ENCODE measurements around the gene GAPDHS. TPM values are rescaled to one million over a fixed set of nuclear protein-coding genes. Genes with fewer than 3 reads are reported as not detected.
A peak's percentile ranks its signal among the peaks of the same experiment; 100 is the strongest.

The GAPDHS gene
- total and polyA plus RNA-seq, 2 of the 13 experiments (the other 11 are each of a cell fraction or from before 2014, with no cell fraction given): not detected

GRCh38 chr19:35518313-35518712, 14.9 kb upstream of the GAPDHS start:
- no peak overlapping the region for H3K27ac ChIP-seq (ENCODE audit: extremely low read length, insufficient read depth, low read length)
- ChIA-PET CTCF (ENCODE audit: low intra/inter-chr PET ratio, low total read pairs) (no interaction called here), POLR2A (no interaction called here)
- H4K20me1 ChIP-seq (ENCODE audit: insufficient read depth, low read length): no peaks in the 10 kb centered on the region
- H2AFZ ChIP-seq (ENCODE audit: low read length): no peak overlapping the region
- ATAC-seq (no peak), DNase-seq (ENCODE audit: low spot score) (no peak), FAIRE-seq (no peak)
- H3K4me1 ChIP-seq (ENCODE audit: insufficient read depth, low read length): peaks cover 23% of the 10 kb centered on the region
- no TSS peak for BruUV-seq (replicated peaks)
- H3K79me2 ChIP-seq (ENCODE audit: insufficient read depth, low read length): no peaks in the 10 kb centered on the region
- H3K9ac ChIP-seq (ENCODE audit: insufficient read depth, low read depth, low read length): no peak overlapping the region
- H3K27me3 ChIP-seq (ENCODE audit: control insufficient read depth in 1 of 2, insufficient read depth in 2 of 2, low read length in 2 of 2): peaks cover 0 to 30% of the 10 kb centered on the region in 2 experiments; a peak in 4 of 5 replicates
- intact Hi-C loops (cut with micrococcal nuclease; ENCODE audit: unreplicated experiment): no loop called here
- H3K36me3 ChIP-seq (replicated peaks in 1 of 2; ENCODE audit: control insufficient read depth in 1 of 2, insufficient read depth in 2 of 2, low read length in 2 of 2): no peaks in the 10 kb centered on the region
- H3K4me2 ChIP-seq (ENCODE audit: low read depth, low read length): no peak overlapping the region
- TF ChIP-seq ZNF704 (CRISPR knock-in tag; IDR thresholded peaks at IDR 0.05; ENCODE audit: borderline replicate concordance) (no peak), ZNF616 (CRISPR knock-in tag; IDR thresholded peaks at IDR 0.05; ENCODE audit: low read depth) (no peak), ZBTB40 (IDR thresholded peaks at IDR 0.05) (no peak), ZBTB40 (CRISPR knock-in tag; IDR thresholded peaks at IDR 0.05) (no peak), FOSL2 (CRISPR knock-in tag; IDR thresholded peaks at IDR 0.05) (0 out of 2 replicates have a peak, but pooled peaks have one; percentile 6), ZFP91 (CRISPR knock-in tag; IDR thresholded peaks at IDR 0.05; ENCODE audit: borderline replicate concordance) (no peak)
- no peak overlapping the region for H3K4me3 ChIP-seq (replicated peaks in 1 of 3; ENCODE audit: insufficient read depth in 1 of 3, low read depth in 2 of 3, low read length in 3 of 3)
- in situ Hi-C loops (cut with HindIII; ENCODE audit: extremely low pct_ligation_motif_present, low pct_unique_long_range_greater_than_20kb): no loop called here
- H3K9me3 ChIP-seq (ENCODE audit: low read length): no peaks in the 10 kb centered on the region
- 12% methylated on average over 5 of the region's 6 CpGs for WGBS (ENCODE audit: low lambda C conversion rate)
